GM12878 (cell line): ENCODE measurements around the gene ECM1. TPM values are rescaled to one million over a fixed set of nuclear protein-coding genes. Genes with fewer than 3 reads are reported as not detected.

ENCODE experiments used
- BACH1 ChIP-seq: fragments of 450-650 bp; IDR thresholded peaks from 2 replicates; pipeline ENCODE4 v1.6.1; 2017; ENCODE audit warnings: mild to moderate bottlenecking, borderline replicate concordance
- BHLHE40 ChIP-seq, 2 experiments: fragments of 450-650 bp in 1 of 2; IDR thresholded peaks; 2 replicates each; pipeline ENCODE4 v1.6.1; 2011 to 2017; ENCODE audit warnings: low read depth in 2 of 2, borderline replicate concordance in 1 of 2, improper control_type of control experiment in 1 of 2, low read length in 1 of 2, mild to moderate bottlenecking in 1 of 2
- CEBPB ChIP-seq, 2 experiments: fragments of 150-350 bp in 1 of 2; IDR thresholded peaks; 2 replicates each; pipeline ENCODE4 v1.6.1; 2012 to 2014; ENCODE audit warnings: low read depth in 2 of 2, low read length in 2 of 2, borderline replicate concordance in 1 of 2, inconsistent platforms in 1 of 2
- ELK1 ChIP-seq: IDR thresholded peaks from 2 replicates; pipeline ENCODE4 v1.6.1; 2012; ENCODE audit warnings: low read depth, low read length, improper control_type of control experiment
- ESRRA ChIP-seq: IDR thresholded peaks from 2 replicates; pipeline ENCODE4 v1.6.1; 2012; ENCODE audit warnings: mild to moderate bottlenecking, low read length, improper control_type of control experiment
- FOXM1 ChIP-seq: IDR thresholded peaks from 2 replicates; pipeline ENCODE4 v1.6.1; 2012; ENCODE audit warnings: low read depth, mild to moderate bottlenecking, inconsistent platforms, low read length, moderate library complexity
- MXI1 ChIP-seq: fragments of 150-350 bp; IDR thresholded peaks from 2 replicates; pipeline ENCODE4 v1.6.1; 2011; ENCODE audit warnings: low read depth, mild to moderate bottlenecking, inconsistent platforms, low read length, improper control_type of control experiment
- NFYA ChIP-seq: IDR thresholded peaks from 2 replicates; pipeline ENCODE4 v1.6.1; 2011; ENCODE audit warnings: low read depth, mild to moderate bottlenecking, low read length, improper control_type of control experiment, borderline replicate concordance
- NR2C2 ChIP-seq: IDR thresholded peaks from 2 replicates; pipeline ENCODE4 v1.6.1; 2011; ENCODE audit warnings: borderline replicate concordance, low read depth; ENCODE audit not compliant: control insufficient read depth, insufficient read length
- PAX5 ChIP-seq: IDR thresholded peaks from 2 replicates; pipeline ENCODE4 v1.6.1; 2011; ENCODE audit warnings: low read depth, low read length, borderline replicate concordance
- PBX3 ChIP-seq: IDR thresholded peaks from 2 replicates; pipeline ENCODE4 v1.6.1; 2011; ENCODE audit warnings: mild to moderate bottlenecking, low read depth, low read length, moderate library complexity; ENCODE audit not compliant: insufficient replicate concordance
- POLR2A ChIP-seq: IDR thresholded peaks from 2 replicates; pipeline ENCODE4 v1.6.1; 2011; ENCODE audit warnings: low read depth, mild to moderate bottlenecking, low read length
- POLR2AphosphoS5 ChIP-seq: IDR thresholded peaks from 2 replicates; pipeline ENCODE4 v1.6.1; 2011; ENCODE audit warnings: mild to moderate bottlenecking, low read length, inconsistent platforms
- RB1 ChIP-seq: fragments of 450-650 bp; formaldehyde crosslinking; IDR thresholded peaks from 2 replicates; pipeline ENCODE4 v1.6.1; 2017; ENCODE audit warnings: mild to moderate bottlenecking, borderline replicate concordance
- RFX5 ChIP-seq: IDR thresholded peaks from 2 replicates; pipeline ENCODE4 v1.6.1; 2011; ENCODE audit warnings: low read depth, low read length, improper control_type of control experiment
- SMAD1 ChIP-seq: fragments of 450-650 bp; IDR thresholded peaks from 2 replicates; pipeline ENCODE4 v1.6.1; 2018; ENCODE audit warnings: mild to moderate bottlenecking, low read depth; ENCODE audit not compliant: partially characterized antibody
- SP1 ChIP-seq: IDR thresholded peaks from one replicate; pipeline ENCODE4 v1.6.1; 2011; ENCODE audit warnings: low read depth, low read length
- SREBF1 ChIP-seq: IDR thresholded peaks from 2 replicates; pipeline ENCODE4 v1.6.1; 2012; ENCODE audit warnings: mild to moderate bottlenecking, low read length
- STAT3 ChIP-seq: IDR thresholded peaks from 2 replicates; pipeline ENCODE4 v1.6.1; 2011; ENCODE audit warnings: low read depth, low read length, improper control_type of control experiment
- ZNF274 ChIP-seq: IDR thresholded peaks from one replicate; pipeline ENCODE4 v1.8.0; 2011; ENCODE audit not compliant: insufficient read length, insufficient read depth
- polyA plus RNA-seq, 11 experiments: library from polyadenylated mRNA; depleted of rRNA in 4 of 11; unstranded in 6 of 11; stranded (reverse) in 5 of 11; fragments of >200 nt; fragmentation: Nextera tagmentation in 4 of 11; fragmentation: Illumina TruSeq in 1 of 11; extraction: Ambion mirVana in 4 of 11; extraction: Trizol in 1 of 11; gene quantifications; 1 replicate in 1 of 11; 2 replicates in 10 of 11; pipeline versions ENCODE4 v1.2.1 to v1.2.3, GENCODE V29; 2011 to 2016; ENCODE audit warnings: inconsistent platforms in 2 of 11, missing spikeins in 2 of 11, low read depth in 1 of 11
- total RNA-seq, 4 experiments: library from RNA; depleted of rRNA in 3 of 4; stranded (reverse); fragments of >200 nt in 3 of 4; fragmentation: Illumina TruSeq in 1 of 4; extraction: Trizol in 1 of 4; gene quantifications; 2 replicates each; pipeline versions ENCODE4 v1.2.1 to v1.2.3, GENCODE V29; 2013 to 2021
- TF ChIP-seq, protein P1 (sequence below): IDR thresholded peaks from 2 replicates; pipeline ENCODE4 v1.6.1; 2011; ENCODE audit warnings: low read depth, mild to moderate bottlenecking, low read length, moderate library complexity, borderline replicate concordance; ENCODE audit errors: extremely low read depth
- TF ChIP-seq, protein P2 (sequence below): fragments of 150-350 bp; IDR thresholded peaks from 2 replicates; pipeline ENCODE4 v1.6.1; 2014; ENCODE audit warnings: mild to moderate bottlenecking, low read depth, low read length
- TF ChIP-seq, protein P3 (sequence below): IDR thresholded peaks from 2 replicates; pipeline ENCODE4 v1.6.1; 2011; ENCODE audit warnings: borderline replicate concordance, low read depth, mild to moderate bottlenecking, moderate library complexity, mixed read lengths, low read length; ENCODE audit not compliant: insufficient read depth; ENCODE audit errors: extremely low read length

ECM1 gene
- total and polyA plus RNA-seq, 10 of the 15 experiments (the other 5 are each of a cell fraction or from before 2014, with no cell fraction given) = 0.06 to 1.3 (median 0.60) TPM

DNA sequence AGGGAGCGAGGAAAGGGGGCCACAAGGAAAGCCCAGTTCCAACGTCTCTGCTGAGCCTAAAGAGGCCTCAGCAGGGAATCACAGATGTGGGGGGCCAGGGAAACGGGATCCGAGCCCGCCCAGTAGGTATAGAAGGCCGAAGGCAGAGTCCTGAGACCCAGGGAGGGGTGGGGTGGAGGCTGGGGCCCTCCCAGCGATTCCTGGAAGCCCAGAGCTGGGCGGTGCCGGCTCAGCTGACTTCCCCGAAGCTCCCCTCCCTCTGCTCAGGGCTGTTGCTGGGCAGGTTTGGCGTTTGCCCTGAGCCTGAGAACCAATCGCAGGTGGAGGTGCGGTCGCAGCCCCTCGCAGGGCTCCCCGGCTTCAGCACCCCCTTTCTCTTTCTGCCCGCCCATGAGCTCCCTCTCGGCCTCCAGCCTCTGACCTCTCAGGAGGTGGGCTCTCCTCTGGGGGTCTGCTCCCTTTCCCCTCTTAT is 54.1 kb downstream of the ECM1 start (continued):
- TF ChIP-seq ELK1 = no peak
- peak; percentile 97 for TF ChIP-seq RFX5
- TF ChIP-seq ZNF274 = no peak
- TF ChIP-seq POLR2AphosphoS5 = peak; percentile 57; the same call in 1 of the 2 replicates
- TF ChIP-seq, protein P1, sequence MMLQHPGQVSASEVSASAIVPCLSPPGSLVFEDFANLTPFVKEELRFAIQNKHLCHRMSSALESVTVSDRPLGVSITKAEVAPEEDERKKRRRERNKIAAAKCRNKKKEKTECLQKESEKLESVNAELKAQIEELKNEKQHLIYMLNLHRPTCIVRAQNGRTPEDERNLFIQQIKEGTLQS = no peak
- no peak for TF ChIP-seq ESRRA
- TF ChIP-seq SREBF1 = no peak
- TF ChIP-seq NFYA = no peak
- no peak for TF ChIP-seq NR2C2
- no peak for TF ChIP-seq SMAD1
- peak; percentile 43 to 68; a peak in 3 of 4 replicates for TF ChIP-seq BHLHE40 (IDR thresholded peaks at IDR 0.05; ENCODE audit: borderline replicate concordance in 1 of 2, low read depth in 2 of 2, low read length in 1 of 2)
- TF ChIP-seq CEBPB (IDR thresholded peaks at IDR 0.05; ENCODE audit: borderline replicate concordance in 1 of 2, low read depth in 2 of 2, low read length in 2 of 2) = peak in 1 of 2 experiments; percentile 47; a peak in 1 of 4 replicates
- TF ChIP-seq, protein P2, sequence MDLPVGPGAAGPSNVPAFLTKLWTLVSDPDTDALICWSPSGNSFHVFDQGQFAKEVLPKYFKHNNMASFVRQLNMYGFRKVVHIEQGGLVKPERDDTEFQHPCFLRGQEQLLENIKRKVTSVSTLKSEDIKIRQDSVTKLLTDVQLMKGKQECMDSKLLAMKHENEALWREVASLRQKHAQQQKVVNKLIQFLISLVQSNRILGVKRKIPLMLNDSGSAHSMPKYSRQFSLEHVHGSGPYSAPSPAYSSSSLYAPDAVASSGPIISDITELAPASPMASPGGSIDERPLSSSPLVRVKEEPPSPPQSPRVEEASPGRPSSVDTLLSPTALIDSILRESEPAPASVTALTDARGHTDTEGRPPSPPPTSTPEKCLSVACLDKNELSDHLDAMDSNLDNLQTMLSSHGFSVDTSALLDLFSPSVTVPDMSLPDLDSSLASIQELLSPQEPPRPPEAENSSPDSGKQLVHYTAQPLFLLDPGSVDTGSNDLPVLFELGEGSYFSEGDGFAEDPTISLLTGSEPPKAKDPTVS = no peak
- TF ChIP-seq MXI1 = no peak
- TF ChIP-seq BACH1 = 0 out of 2 replicates have a peak, but pooled peaks have one; percentile 24
- TF ChIP-seq PAX5 = peak; percentile 36; the same call in 1 of the 2 replicates
- no peak for TF ChIP-seq FOXM1
- TF ChIP-seq STAT3 = peak; percentile 99
- TF ChIP-seq SP1 = no peak
- no peak for TF ChIP-seq PBX3
- no peak for TF ChIP-seq RB1
- peak; percentile 31 for TF ChIP-seq POLR2A
- TF ChIP-seq, protein P3, sequence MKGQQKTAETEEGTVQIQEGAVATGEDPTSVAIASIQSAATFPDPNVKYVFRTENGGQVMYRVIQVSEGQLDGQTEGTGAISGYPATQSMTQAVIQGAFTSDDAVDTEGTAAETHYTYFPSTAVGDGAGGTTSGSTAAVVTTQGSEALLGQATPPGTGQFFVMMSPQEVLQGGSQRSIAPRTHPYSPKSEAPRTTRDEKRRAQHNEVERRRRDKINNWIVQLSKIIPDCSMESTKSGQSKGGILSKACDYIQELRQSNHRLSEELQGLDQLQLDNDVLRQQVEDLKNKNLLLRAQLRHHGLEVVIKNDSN = peak; percentile 58
